ENCODE results near the gene ZDHHC22.

DNA sequence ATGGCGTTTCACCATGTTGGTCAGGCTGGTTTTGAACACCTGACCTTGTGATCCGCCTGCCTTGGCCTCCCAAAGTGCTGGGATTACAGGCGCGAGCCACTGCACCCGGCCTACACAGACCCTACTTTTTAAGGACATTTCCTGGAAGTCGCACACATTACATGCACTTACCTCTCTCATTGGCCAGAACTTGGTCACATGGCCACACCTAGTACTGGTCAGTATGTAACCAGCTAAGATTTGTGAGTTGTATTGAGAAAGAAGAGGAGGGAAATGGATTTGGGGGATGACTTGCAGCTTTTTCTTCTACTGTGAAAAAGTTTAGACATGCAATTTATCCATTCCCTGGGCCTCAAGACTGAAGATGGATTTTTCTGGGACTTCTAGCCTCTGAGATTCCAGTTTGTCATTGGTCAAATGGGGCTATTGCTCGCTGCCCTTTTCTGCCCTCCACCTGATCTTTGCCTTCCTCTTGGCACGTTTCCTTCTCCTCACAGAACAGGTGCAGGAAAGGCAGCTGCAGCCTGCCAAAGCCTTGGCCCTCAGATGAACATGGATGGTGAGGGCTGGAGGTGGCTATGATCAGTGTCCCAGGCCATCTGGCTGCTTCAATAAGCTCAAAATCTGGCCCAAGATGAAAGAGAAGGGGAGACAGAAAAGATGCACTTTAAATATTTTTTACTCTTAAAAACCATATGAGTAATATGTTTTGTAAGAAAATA is 7.1 kb upstream of the ZDHHC22 start:
- TF ChIP-seq, protein P1, sequence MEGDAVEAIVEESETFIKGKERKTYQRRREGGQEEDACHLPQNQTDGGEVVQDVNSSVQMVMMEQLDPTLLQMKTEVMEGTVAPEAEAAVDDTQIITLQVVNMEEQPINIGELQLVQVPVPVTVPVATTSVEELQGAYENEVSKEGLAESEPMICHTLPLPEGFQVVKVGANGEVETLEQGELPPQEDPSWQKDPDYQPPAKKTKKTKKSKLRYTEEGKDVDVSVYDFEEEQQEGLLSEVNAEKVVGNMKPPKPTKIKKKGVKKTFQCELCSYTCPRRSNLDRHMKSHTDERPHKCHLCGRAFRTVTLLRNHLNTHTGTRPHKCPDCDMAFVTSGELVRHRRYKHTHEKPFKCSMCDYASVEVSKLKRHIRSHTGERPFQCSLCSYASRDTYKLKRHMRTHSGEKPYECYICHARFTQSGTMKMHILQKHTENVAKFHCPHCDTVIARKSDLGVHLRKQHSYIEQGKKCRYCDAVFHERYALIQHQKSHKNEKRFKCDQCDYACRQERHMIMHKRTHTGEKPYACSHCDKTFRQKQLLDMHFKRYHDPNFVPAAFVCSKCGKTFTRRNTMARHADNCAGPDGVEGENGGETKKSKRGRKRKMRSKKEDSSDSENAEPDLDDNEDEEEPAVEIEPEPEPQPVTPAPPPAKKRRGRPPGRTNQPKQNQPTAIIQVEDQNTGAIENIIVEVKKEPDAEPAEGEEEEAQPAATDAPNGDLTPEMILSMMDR (conservative IDR thresholded peaks at IDR 0.05) = no peak
- no peak for TF ChIP-seq EZH2 (IDR thresholded peaks at IDR 0.05; ENCODE audit: low read depth)

All from PC-9 (cell line).